Mucosa of descending colon (tissue), 3 donors: ENCODE measurements around the gene ACAP2. TPM values are rescaled to one million over a fixed set of nuclear protein-coding genes. Genes with fewer than 3 reads are reported as not detected.
"Not testable (repeated sequence)": the region's sequence is repeated elsewhere in the genome, so short reads cannot be mapped to it uniquely, and the experiment has no call there.

Source experiments
- ATAC-seq: fragments of 200-7000 bp; cut with Tn5 transposase; one replicate; pipeline ENCODE4 v1.9.1; 2020; ENCODE audit warnings: mild to moderate bottlenecking, moderate library complexity
- DNase-seq, 3 donors: peaks; one replicate each; pipeline ENCODE4 v3.0.0-alpha.2; 2020
- H3K36me3 ChIP-seq: fragments of 200-600 bp; one replicate; pipeline ENCODE4 v1.8.0; 2021; ENCODE audit warnings: low read depth, mild to moderate bottlenecking
- H3K4me1 ChIP-seq: fragments of 200-600 bp; one replicate; pipeline ENCODE4 v1.8.0; 2021; ENCODE audit warnings: low read depth, mild to moderate bottlenecking
- H3K4me3 ChIP-seq: fragments of 200-600 bp; one replicate; pipeline ENCODE4 v1.8.0; 2021; ENCODE audit warnings: mild to moderate bottlenecking
- H3K9me3 ChIP-seq: fragments of 200-600 bp; one replicate; pipeline ENCODE4 v1.8.0; 2021; ENCODE audit warnings: mild to moderate bottlenecking
- intact Hi-C, 2 donors: fragments of 100-400 bp; cut with DNase I in 1 of 2; cut with micrococcal nuclease in 1 of 2; formaldehyde crosslinking; loops; one replicate each; pipeline versions ENCODE4 v1.11.0 to v1.11.1; 2022; cut with DNase I, micrococcal nuclease
- total RNA-seq, 3 donors: library from RNA; stranded (reverse); fragmentation: NEBNext Ultra II Directional in 2 of 3; extraction: Animal tissue kit (Norgen Biotek cat#: 25700) in 2 of 3; gene quantifications; one replicate each; pipeline versions ENCODE4 v1.2.1 to v1.2.4, GENCODE V29; 2021 to 2023
- TF ChIP-seq, protein P1 (sequence below): fragments of 200-600 bp; IDR thresholded peaks from one replicate; pipeline ENCODE4 v1.8.0; 2022; ENCODE audit warnings: antibody characterized with exemption, mild to moderate bottlenecking
- donor health status: DM: no; HTN: no; CAD: no; lungs with moderate emphysema.
- donor health status: DM: no; HTN: no; CAD: no.
- donor health status: DM: no; HTN: yes; CAD: no.

The ACAP2 gene
- total RNA-seq, 3 donors from 2014 or later, result 55.2 to 69.2 (median 69.2) TPM

DNA sequence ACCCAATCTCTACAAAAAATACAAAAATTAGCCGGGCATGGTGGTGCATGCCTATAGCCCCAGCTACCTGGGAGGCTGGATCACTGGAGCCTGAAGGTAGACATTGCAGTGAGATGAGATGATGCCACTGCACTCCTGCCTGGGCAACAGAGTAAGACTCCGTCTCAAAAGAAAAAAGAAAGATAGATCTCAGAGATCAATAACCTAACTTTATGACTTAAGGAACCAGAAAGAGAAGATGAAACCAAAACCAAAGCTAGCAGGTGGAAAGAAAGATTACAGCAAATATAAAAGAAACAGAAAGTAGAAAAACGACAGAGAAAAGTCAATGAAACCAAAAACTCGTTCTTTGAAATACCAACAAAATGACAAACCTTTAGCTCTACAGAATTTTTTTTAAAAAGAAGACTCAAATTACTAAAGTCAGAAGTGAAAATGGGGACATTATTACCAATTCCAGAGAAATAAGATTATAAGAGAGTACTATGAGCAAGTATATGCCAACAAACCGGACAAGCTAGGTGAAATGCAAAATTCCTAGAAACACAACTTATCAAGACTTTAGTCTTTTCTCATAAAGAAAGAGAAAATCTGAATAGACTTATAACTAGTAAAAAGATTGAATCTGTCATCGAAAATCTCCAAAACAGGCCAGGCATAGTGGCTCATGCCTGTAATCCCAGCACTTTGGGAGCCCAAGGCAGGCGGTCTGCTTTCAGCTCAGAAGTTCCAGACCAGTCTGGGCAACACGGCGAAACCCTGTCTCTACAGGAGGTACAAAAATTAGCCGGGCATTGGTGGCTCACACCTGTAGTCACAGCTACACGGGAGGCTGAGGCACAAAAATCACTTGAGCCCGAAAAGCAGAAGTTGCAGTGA, 35.0 kb downstream of the ACAP2 start:
- ATAC-seq (no peak), DNase-seq (no peak)
- Histone ChIP-seq H3K36me3 (no peaks in the 10 kb centered on the region), H3K4me1 (no peaks in the 10 kb centered on the region), H3K4me3 (no peak overlapping the region), H3K9me3 (no peaks in the 10 kb centered on the region)
- TF ChIP-seq, protein P1, sequence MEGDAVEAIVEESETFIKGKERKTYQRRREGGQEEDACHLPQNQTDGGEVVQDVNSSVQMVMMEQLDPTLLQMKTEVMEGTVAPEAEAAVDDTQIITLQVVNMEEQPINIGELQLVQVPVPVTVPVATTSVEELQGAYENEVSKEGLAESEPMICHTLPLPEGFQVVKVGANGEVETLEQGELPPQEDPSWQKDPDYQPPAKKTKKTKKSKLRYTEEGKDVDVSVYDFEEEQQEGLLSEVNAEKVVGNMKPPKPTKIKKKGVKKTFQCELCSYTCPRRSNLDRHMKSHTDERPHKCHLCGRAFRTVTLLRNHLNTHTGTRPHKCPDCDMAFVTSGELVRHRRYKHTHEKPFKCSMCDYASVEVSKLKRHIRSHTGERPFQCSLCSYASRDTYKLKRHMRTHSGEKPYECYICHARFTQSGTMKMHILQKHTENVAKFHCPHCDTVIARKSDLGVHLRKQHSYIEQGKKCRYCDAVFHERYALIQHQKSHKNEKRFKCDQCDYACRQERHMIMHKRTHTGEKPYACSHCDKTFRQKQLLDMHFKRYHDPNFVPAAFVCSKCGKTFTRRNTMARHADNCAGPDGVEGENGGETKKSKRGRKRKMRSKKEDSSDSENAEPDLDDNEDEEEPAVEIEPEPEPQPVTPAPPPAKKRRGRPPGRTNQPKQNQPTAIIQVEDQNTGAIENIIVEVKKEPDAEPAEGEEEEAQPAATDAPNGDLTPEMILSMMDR, result no peak
- intact Hi-C loops, result no loop called here

DNA sequence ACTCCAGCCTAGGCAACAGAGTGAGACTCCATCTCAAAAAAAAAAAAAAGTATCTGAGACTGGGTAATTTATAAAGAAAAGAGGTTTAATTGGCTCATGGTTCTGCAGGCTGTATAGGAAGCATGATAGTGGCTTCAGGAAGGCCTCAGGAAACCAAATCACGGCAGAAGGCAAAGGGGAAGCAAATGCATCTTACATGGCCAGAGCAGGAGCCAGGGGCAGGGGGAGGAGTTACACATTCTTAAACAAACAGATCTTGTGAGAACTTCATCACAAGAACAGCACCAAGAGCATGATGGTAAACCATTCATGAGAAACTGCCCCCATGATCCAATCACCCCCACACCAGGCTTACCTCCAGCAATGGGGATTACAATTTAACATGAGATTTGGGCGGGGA, 37.2 kb downstream of the ACAP2 start:
- ATAC-seq (no peak), DNase-seq (no peak)
- intact Hi-C loops, result no loop called here
- TF ChIP-seq, protein P1, result no peak
- H3K36me3 ChIP-seq, result no peaks in the 10 kb centered on the region
- H3K4me3 ChIP-seq, result no peak overlapping the region
- H3K4me1 ChIP-seq, result peaks cover 5% of the 10 kb centered on the region
- H3K9me3 ChIP-seq, result no peaks in the 10 kb centered on the region

- Histone ChIP-seq H3K36me3 (no peaks in the 10 kb centered on the region), H3K4me3 (no peak overlapping the region), H3K4me1 (peaks cover 5% of the 10 kb centered on the region), H3K9me3 (no peaks in the 10 kb centered on the region)
- intact Hi-C loops, result no loop called here
- TF ChIP-seq, protein P1, result no peak
- ATAC-seq, result no peak
- no peak for DNase-seq
Observed at GRCh38 chr3:195403841-195404408, 38.9 kb downstream of the ACAP2 start.

DNA sequence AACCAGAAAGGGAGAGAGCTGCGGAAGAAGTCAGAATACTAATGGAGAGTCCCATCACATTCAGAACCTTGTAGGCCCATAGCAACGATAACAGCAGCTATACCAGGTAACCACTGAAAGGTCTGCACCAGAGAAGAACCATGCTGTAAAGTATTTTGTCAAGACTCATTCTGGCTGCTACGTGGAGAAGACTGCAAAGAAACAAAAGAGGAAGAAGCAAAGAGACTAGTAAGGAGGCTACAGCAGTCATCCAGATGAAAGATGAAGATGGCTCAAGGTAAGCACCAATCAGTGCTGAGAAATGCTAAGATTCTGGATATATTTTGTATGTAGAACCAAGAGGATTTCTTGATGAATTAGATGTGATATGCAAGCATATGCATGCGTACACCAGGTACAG, 39.6 kb downstream of the ACAP2 start:
- intact Hi-C loops, result no loop called here
- TF ChIP-seq, protein P1, result no peak
- Histone ChIP-seq H3K4me3 (no peak overlapping the region), H3K4me1 (peaks cover 5% of the 10 kb centered on the region), H3K36me3 (no peaks in the 10 kb centered on the region), H3K9me3 (no peaks in the 10 kb centered on the region)
- DNase-seq (no peak), ATAC-seq (no peak)

DNA sequence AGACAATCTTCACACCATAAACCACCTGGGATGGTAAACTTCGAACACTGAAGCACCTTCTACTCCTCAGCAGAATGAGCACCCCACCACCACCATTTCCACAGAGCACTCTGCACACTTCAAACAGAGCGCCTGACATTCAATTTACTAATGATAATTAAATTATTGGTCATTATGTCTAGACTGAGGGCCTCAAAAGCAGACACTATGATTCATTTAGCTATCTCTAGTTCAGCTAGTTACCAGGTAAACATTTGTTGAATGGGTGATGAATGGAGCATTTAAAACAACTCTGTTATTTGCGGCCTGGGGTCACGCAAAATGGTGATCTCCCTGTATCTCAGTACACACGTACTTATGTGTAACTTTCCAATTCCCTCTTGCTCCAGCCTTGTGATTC, 40.9 kb downstream of the ACAP2 start:
- TF ChIP-seq, protein P1, result no peak
- peaks cover 5% of the 10 kb centered on the region for H3K4me1 ChIP-seq
- ATAC-seq (no peak), DNase-seq (no peak)
- H3K9me3 ChIP-seq, result no peaks in the 10 kb centered on the region
- intact Hi-C loops, result no loop called here
- H3K4me3 ChIP-seq, result no peak overlapping the region
- no peaks in the 10 kb centered on the region for H3K36me3 ChIP-seq

- H3K4me1 ChIP-seq, H3K4me3 ChIP-seq, H3K9me3 ChIP-seq, ATAC-seq, DNase-seq, intact Hi-C loops, H3K36me3 ChIP-seq: not testable (repeated sequence)
Observed at GRCh38 chr3:195398460-195398859, 44.4 kb downstream of the ACAP2 start.
